HepG2 (cell line): ENCODE measurements around the gene ENO2. TPM values are rescaled to one million over a fixed set of nuclear protein-coding genes. Genes with fewer than 3 reads are reported as not detected.

Experiments used
- ATF1 ChIP-seq: IDR thresholded peaks from 2 replicates; pipeline ENCODE4 v1.6.1; 2016; ENCODE audit warnings: mild to moderate bottlenecking, control low read depth
- CREM ChIP-seq, 2 experiments: sonication (generic) in 1 of 2; formaldehyde crosslinking in 1 of 2; IDR thresholded peaks; 2 replicates each; pipeline versions ENCODE4 v1.4.0 to v1.6.1; 2016 to 2020; ENCODE audit warnings: antibody characterized with exemption in 1 of 2, mild to moderate bottlenecking in 1 of 2, missing genetic modification reagents in 1 of 2
- DNMT1 ChIP-seq: sonication (generic); formaldehyde crosslinking; IDR thresholded peaks from 2 replicates; pipeline ENCODE4 v1.5.1; 2020; ENCODE audit warnings: mild to moderate bottlenecking, missing genetic modification reagents
- DR1 ChIP-seq: sonication (generic); formaldehyde crosslinking; IDR thresholded peaks from 2 replicates; pipeline ENCODE4 v1.8.0; 2021; ENCODE audit warnings: mild to moderate bottlenecking, missing genetic modification reagents, inconsistent platforms
- FOSL1 ChIP-seq: sonication (generic); formaldehyde crosslinking; IDR thresholded peaks from 2 replicates; pipeline ENCODE4 v1.9.0; 2021; ENCODE audit warnings: missing genetic modification reagents, borderline replicate concordance
- FOXK1 ChIP-seq: sonication (generic); formaldehyde crosslinking; IDR thresholded peaks from 2 replicates; pipeline ENCODE4 v1.4.0; 2020; ENCODE audit warnings: low read depth, missing genetic modification reagents, borderline replicate concordance
- KLF12 ChIP-seq: sonication (generic); formaldehyde crosslinking; IDR thresholded peaks from 2 replicates; pipeline ENCODE4 v1.4.0; 2020; ENCODE audit warnings: missing genetic modification reagents, borderline replicate concordance
- NCOR1 ChIP-seq: fragments of 200-600 bp; sonication (generic); IDR thresholded peaks from 2 replicates; pipeline ENCODE4 v1.7.0; 2017; ENCODE audit warnings: antibody characterized with exemption, low read length, borderline replicate concordance
- SRY ChIP-seq: sonication (generic); formaldehyde crosslinking; IDR thresholded peaks from 2 replicates; pipeline ENCODE4 v1.8.0; 2022; ENCODE audit warnings: mild to moderate bottlenecking, missing genetic modification reagents
- TEAD2 ChIP-seq: sonication (generic); formaldehyde crosslinking; IDR thresholded peaks from 2 replicates; pipeline ENCODE4 v1.9.0; 2021; ENCODE audit warnings: missing genetic modification reagents
- TSC22D2 ChIP-seq: sonication (generic); formaldehyde crosslinking; IDR thresholded peaks from 2 replicates; pipeline ENCODE4 v1.5.1; 2020; ENCODE audit warnings: missing genetic modification reagents, mild to moderate bottlenecking, borderline replicate concordance
- ZFP62 ChIP-seq: sonication (generic); formaldehyde crosslinking; IDR thresholded peaks from 2 replicates; pipeline ENCODE4 v1.4.0; 2020; ENCODE audit warnings: missing genetic modification reagents
- ZFX ChIP-seq: sonication (generic); formaldehyde crosslinking; IDR thresholded peaks from 2 replicates; pipeline ENCODE4 v1.4.0; 2020; ENCODE audit warnings: mild to moderate bottlenecking, low read depth, missing genetic modification reagents, moderate library complexity
- ZNF556 ChIP-seq: sonication (generic); formaldehyde crosslinking; IDR thresholded peaks from 2 replicates; pipeline ENCODE4 v1.4.0; 2020; ENCODE audit warnings: mild to moderate bottlenecking, missing genetic modification reagents, borderline replicate concordance
- ZNF782 ChIP-seq: sonication (generic); formaldehyde crosslinking; IDR thresholded peaks from 2 replicates; pipeline ENCODE4 v1.4.0; 2020; ENCODE audit warnings: missing genetic modification reagents, mild to moderate bottlenecking, borderline replicate concordance
- polyA plus RNA-seq, 8 experiments: library from polyadenylated mRNA; depleted of rRNA in 3 of 8; stranded (reverse) in 7 of 8; unstranded in 1 of 8; fragments of >200 nt; fragmentation: Illumina TruSeq in 4 of 8; extraction: Trizol in 4 of 8; gene quantifications; 2 replicates each; pipeline versions ENCODE4 v1.2.1 to v1.2.3, GENCODE V29; 2011 to 2016; ENCODE audit warnings: low read depth in 4 of 8, missing spikeins in 1 of 8, mixed read lengths in 1 of 8; ENCODE audit not compliant: insufficient read depth in 1 of 8
- total RNA-seq, 5 experiments: library from RNA; depleted of rRNA; stranded (reverse); fragments of >200 nt; fragmentation: Illumina TruSeq; extraction: Trizol; gene quantifications; 2 replicates each; pipeline ENCODE4 v1.2.3, GENCODE V29; 2016; ENCODE audit warnings: low read depth in 1 of 5
- TF ChIP-seq, protein P1 (sequence below): sonication (generic); formaldehyde crosslinking; IDR thresholded peaks from 2 replicates; pipeline ENCODE4 v1.4.0; 2020; ENCODE audit warnings: missing genetic modification reagents
- TF ChIP-seq, protein P2 (sequence below): sonication (generic); formaldehyde crosslinking; IDR thresholded peaks from 2 replicates; pipeline ENCODE4 v1.8.0; 2022; ENCODE audit warnings: mild to moderate bottlenecking, missing genetic modification reagents, moderate library complexity
- TF ChIP-seq, protein P3 (sequence below): IDR thresholded peaks from 2 replicates; pipeline ENCODE4 v1.6.1; 2016; ENCODE audit warnings: control low read depth
- TF ChIP-seq, protein P4 (sequence below): IDR thresholded peaks from 2 replicates; pipeline ENCODE4 v1.6.1; 2016; ENCODE audit warnings: mild to moderate bottlenecking
- TF ChIP-seq, protein P5 (sequence below): sonication (generic); formaldehyde crosslinking; IDR thresholded peaks from 2 replicates; pipeline ENCODE4 v1.8.0; 2022; ENCODE audit warnings: missing genetic modification reagents, mild to moderate bottlenecking, borderline replicate concordance
- TF ChIP-seq, protein P6 (sequence below): sonication (generic); formaldehyde crosslinking; IDR thresholded peaks from 2 replicates; pipeline ENCODE4 v1.4.0; 2020; ENCODE audit warnings: missing genetic modification reagents

The ENO2 gene
- total and polyA plus RNA-seq, 2 of the 13 experiments (the other 11 are each of a cell fraction or from before 2014, with no cell fraction given): 19.3 to 136 TPM

DNA sequence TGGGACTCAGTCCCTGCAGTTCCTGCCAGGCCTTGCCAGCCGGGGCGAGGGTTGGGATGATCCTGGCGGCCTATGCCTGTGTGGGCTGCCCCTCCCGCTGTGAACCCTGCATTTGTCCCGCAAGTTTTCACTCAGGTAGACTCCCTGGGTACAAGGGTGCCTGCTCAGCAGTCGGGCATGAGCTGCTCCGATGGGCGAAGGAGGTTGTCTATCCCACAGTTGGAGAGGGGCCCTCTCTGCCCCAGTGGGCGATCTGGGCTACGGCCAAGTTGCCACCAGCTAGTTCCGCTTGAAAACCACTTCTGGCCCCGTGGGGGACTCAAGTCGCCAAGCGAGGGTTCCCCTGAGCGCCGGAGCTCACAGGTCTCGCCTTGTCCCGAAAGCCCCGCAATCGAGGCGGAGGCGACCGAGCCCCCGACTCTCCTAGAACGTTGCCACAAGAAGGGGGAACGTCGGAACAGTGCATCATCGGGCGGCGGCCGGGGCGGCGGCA, 47.4 kb upstream of the ENO2 start (continued):
- TF ChIP-seq, protein P1, sequence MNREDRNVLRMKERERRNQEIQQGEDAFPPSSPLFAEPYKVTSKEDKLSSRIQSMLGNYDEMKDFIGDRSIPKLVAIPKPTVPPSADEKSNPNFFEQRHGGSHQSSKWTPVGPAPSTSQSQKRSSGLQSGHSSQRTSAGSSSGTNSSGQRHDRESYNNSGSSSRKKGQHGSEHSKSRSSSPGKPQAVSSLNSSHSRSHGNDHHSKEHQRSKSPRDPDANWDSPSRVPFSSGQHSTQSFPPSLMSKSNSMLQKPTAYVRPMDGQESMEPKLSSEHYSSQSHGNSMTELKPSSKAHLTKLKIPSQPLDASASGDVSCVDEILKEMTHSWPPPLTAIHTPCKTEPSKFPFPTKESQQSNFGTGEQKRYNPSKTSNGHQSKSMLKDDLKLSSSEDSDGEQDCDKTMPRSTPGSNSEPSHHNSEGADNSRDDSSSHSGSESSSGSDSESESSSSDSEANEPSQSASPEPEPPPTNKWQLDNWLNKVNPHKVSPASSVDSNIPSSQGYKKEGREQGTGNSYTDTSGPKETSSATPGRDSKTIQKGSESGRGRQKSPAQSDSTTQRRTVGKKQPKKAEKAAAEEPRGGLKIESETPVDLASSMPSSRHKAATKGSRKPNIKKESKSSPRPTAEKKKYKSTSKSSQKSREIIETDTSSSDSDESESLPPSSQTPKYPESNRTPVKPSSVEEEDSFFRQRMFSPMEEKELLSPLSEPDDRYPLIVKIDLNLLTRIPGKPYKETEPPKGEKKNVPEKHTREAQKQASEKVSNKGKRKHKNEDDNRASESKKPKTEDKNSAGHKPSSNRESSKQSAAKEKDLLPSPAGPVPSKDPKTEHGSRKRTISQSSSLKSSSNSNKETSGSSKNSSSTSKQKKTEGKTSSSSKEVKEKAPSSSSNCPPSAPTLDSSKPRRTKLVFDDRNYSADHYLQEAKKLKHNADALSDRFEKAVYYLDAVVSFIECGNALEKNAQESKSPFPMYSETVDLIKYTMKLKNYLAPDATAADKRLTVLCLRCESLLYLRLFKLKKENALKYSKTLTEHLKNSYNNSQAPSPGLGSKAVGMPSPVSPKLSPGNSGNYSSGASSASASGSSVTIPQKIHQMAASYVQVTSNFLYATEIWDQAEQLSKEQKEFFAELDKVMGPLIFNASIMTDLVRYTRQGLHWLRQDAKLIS (CRISPR knock-in tag): 0 out of 2 replicates have a peak, but pooled peaks have one; percentile 12
- TF ChIP-seq SRY (CRISPR knock-in tag): 0 out of 2 replicates have a peak, but pooled peaks have one; percentile 13
- TF ChIP-seq DNMT1 (CRISPR knock-in tag): no peak
- TF ChIP-seq, protein P2, sequence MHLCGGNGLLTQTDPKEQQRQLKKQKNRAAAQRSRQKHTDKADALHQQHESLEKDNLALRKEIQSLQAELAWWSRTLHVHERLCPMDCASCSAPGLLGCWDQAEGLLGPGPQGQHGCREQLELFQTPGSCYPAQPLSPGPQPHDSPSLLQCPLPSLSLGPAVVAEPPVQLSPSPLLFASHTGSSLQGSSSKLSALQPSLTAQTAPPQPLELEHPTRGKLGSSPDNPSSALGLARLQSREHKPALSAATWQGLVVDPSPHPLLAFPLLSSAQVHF: 0 out of 2 replicates have a peak, but pooled peaks have one; percentile 15
- TF ChIP-seq KLF12: 0 out of 2 replicates have a peak, but pooled peaks have one; percentile 10
- no peak for TF ChIP-seq FOXK1 (CRISPR knock-in tag)
- TF ChIP-seq, protein P3, sequence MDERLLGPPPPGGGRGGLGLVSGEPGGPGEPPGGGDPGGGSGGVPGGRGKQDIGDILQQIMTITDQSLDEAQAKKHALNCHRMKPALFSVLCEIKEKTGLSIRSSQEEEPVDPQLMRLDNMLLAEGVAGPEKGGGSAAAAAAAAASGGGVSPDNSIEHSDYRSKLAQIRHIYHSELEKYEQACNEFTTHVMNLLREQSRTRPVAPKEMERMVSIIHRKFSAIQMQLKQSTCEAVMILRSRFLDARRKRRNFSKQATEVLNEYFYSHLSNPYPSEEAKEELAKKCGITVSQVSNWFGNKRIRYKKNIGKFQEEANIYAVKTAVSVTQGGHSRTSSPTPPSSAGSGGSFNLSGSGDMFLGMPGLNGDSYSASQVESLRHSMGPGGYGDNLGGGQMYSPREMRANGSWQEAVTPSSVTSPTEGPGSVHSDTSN (CRISPR knock-in tag): no peak
- 0 out of 2 replicates have a peak, but pooled peaks have one; percentile 15 for TF ChIP-seq ZNF556 (CRISPR knock-in tag)
- 0 out of 2 replicates have a peak, but pooled peaks have one; percentile 16 for TF ChIP-seq ZFP62 (CRISPR knock-in tag)
- TF ChIP-seq ATF1: no peak
- TF ChIP-seq TEAD2 (CRISPR knock-in tag): 0 out of 2 replicates have a peak, but pooled peaks have one; percentile 23
- TF ChIP-seq, protein P4, sequence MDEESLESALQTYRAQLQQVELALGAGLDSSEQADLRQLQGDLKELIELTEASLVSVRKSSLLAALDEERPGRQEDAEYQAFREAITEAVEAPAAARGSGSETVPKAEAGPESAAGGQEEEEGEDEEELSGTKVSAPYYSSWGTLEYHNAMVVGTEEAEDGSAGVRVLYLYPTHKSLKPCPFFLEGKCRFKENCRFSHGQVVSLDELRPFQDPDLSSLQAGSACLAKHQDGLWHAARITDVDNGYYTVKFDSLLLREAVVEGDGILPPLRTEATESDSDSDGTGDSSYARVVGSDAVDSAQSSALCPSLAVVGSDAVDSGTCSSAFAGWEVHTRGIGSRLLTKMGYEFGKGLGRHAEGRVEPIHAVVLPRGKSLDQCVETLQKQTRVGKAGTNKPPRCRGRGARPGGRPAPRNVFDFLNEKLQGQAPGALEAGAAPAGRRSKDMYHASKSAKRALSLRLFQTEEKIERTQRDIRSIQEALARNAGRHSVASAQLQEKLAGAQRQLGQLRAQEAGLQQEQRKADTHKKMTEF (CRISPR knock-in tag): peak; percentile 1; the same call in 1 of the 2 replicates
- TF ChIP-seq, protein P5, sequence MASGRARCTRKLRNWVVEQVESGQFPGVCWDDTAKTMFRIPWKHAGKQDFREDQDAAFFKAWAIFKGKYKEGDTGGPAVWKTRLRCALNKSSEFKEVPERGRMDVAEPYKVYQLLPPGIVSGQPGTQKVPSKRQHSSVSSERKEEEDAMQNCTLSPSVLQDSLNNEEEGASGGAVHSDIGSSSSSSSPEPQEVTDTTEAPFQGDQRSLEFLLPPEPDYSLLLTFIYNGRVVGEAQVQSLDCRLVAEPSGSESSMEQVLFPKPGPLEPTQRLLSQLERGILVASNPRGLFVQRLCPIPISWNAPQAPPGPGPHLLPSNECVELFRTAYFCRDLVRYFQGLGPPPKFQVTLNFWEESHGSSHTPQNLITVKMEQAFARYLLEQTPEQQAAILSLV (CRISPR knock-in tag): peak; percentile 7; the same call in 1 of the 2 replicates
- peak; percentile 41; the same call in 1 of the 2 replicates for TF ChIP-seq ZFX
- TF ChIP-seq TSC22D2 (CRISPR knock-in tag): 0 out of 2 replicates have a peak, but pooled peaks have one; percentile 18
- peak; percentile 2; the same call in 1 of the 2 replicates for TF ChIP-seq DR1 (CRISPR knock-in tag)
- TF ChIP-seq CREM (IDR thresholded peaks at IDR 0.05): no peak
- no peak for TF ChIP-seq CREM (CRISPR knock-in tag; IDR thresholded peaks at IDR 0.05)
- TF ChIP-seq ZNF782: 0 out of 2 replicates have a peak, but pooled peaks have one; percentile 4
- TF ChIP-seq, protein P6, sequence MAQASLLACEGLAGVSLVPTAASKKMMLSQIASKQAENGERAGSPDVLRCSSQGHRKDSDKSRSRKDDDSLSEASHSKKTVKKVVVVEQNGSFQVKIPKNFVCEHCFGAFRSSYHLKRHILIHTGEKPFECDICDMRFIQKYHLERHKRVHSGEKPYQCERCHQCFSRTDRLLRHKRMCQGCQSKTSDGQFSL: 0 out of 2 replicates have a peak, but pooled peaks have one; percentile 52
- TF ChIP-seq NCOR1: no peak
- no peak for TF ChIP-seq FOSL1 (CRISPR knock-in tag)
